ENCODE results near the gene BCAP29. TPM values are rescaled to one million over a fixed set of nuclear protein-coding genes. Genes with fewer than 3 reads are reported as not detected.

Gene BCAP29
- total RNA-seq (2022; extraction: Qiagen RNA extraction; ENCODE audit: low read depth): 36.2 to 43.8 TPM (median 40.1 TPM) in 5 replicates

GRCh38 chr7:107579885-107580715 lies at the start of gene BCAP29:
TSS of gene BCAP29 (plus strand) at chr7:107580246. CDS start at chr7:107580773, 527 bp downstream.

GRCh38 chr7:107563775-107564552 lies 16.1 kb upstream of the BCAP29 start, which contains the start of the genes COG5 and DUS4L:
TSS of gene COG5 (minus strand) at chr7:107563920. CDS start at chr7:107563896, 24 bp downstream.
TSS of gene DUS4L (plus strand) at chr7:107563971. CDS start at chr7:107567071, 3,100 bp downstream.

GRCh38 chr7:107660381-107661080 lies 80.5 kb downstream of the BCAP29 start, which contains the start of gene SLC26A4:
TSS of gene SLC26A4 (plus strand) at chr7:107660828. CDS start at chr7:107661642, 814 bp downstream.

Other genes with a start within 250 kb of the BCAP29 start
- gene GPR22, start 110.2 kb upstream of the BCAP29 start, total RNA-seq (2022; extraction: Qiagen RNA extraction; ENCODE audit: low read depth): not detected in 5 replicates
- 8.5 to 12.9 TPM (median 11.7 TPM) in 5 replicates for gene COG5, start 16.3 kb upstream of the BCAP29 start, total RNA-seq (2022; extraction: Qiagen RNA extraction; ENCODE audit: low read depth)
- 9.6 to 12.6 TPM (median 11.2 TPM) in 5 replicates for gene DUS4L, start 16.3 kb upstream of the BCAP29 start, total RNA-seq (2022; extraction: Qiagen RNA extraction; ENCODE audit: low read depth)
- gene SLC26A4, start 80.6 kb downstream of the BCAP29 start, total RNA-seq (2022; extraction: Qiagen RNA extraction; ENCODE audit: low read depth): 0.05 to 0.12 TPM (median 0.06 TPM) in 5 replicates
- gene CBLL1, start 163.9 kb downstream of the BCAP29 start, total RNA-seq (2022; extraction: Qiagen RNA extraction; ENCODE audit: low read depth): 28.5 to 51.1 TPM (median 33.6 TPM) in 5 replicates
- gene SLC26A3, start 223.0 kb downstream of the BCAP29 start, total RNA-seq (2022; extraction: Qiagen RNA extraction; ENCODE audit: low read depth): not detected in 5 replicates